Inflammatory macrophage treated with lipopolysaccharide for 4 hours (primary cell): Measurements from ENCODE around the gene SRRM1.
"Not testable (repeated sequence)": the region's sequence is repeated elsewhere in the genome, so short reads cannot be mapped to it uniquely, and the experiment has no call there.

ENCODE experiments used
- DNase-seq: peaks from one replicate; pipeline ENCODE4 v3.0.0-alpha.2; 2020

SRRM1 gene

DNA sequence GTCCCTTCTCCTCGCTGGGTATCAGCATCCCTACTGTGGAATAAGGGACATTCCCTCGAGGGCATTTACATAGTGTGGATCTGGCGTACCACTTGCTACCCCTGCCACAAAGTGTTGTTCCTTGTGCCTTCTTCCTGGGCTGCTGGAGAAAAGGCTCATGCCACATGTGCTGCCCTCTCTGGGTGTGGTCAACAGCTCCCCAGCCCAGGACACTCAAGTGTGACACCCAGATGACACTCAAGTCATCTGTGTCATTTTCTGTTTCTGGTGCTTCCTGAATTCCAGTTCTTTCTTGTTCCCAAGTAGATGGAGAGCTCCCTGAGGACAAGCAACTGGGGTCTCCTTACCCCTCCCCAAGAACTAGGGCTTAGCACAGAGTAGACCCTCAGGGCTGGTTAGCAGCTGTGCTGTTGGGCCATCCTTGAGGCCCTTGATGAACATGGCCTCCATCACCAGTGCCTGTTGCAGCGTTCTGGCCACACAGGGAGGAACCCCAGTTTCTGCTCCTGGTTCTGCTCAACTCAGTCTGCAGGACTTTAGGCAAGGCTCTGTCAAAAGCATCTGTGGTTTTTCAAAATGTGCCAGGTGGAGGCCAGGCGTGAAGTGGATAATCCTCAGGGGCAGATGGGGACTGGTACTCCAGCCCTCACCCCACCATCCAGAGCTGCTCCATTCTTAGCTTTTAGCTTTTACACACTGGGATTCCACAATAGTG, 53.1 kb downstream of the SRRM1 start:
- DNase-seq: peak; percentile 73

GRCh38 chr1:24696756-24697330, 53.7 kb downstream of the SRRM1 start:
- no peak for DNase-seq

DNA sequence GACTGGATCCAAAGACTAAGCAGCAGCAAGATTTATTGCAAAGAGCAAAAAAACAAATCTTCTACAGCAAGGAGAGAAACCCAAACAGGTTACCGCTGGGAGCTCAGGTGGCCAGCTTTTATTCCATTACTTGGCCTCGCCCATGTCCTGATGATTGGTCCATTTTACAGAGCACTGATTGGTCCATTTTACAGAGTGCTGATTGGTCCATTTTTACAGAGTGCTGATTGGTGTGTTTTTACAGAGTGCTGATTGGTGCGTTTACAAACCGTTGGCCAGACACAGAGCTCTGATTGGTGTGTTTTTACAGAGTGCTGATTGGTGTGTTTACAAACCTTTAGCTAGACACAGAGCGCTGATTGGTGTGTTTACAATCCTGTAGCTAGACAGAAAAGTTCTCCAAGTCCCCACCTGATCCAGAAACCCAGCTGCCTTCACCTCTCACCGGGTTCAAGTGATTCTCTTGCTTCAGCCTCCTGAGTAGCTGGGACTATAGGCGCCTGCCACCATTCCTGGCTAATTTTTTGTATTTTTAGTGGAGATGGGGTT, 54.4 kb downstream of the SRRM1 start:
- DNase-seq: not testable (repeated sequence)

DNA sequence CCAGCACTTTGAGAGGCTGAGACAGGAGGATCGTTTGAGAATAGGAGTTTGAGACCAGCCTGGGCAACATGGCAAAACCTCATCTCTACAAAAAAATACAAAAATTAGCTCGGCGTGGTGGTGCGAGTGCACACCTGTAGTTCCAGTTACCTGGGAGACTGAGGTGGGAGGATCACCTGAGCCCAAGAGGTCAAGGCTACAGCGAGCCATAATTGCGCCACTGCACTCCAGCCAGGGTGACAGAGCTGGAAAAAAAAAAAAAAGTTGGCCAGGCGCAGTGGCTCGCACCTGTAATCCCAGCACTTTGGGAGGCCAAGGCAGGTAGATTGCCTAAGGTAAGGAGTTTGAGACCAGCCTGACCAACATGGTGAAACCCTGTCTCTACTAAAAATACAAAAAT, 55.2 kb downstream of the SRRM1 start:
- DNase-seq: not testable (repeated sequence)

DNA sequence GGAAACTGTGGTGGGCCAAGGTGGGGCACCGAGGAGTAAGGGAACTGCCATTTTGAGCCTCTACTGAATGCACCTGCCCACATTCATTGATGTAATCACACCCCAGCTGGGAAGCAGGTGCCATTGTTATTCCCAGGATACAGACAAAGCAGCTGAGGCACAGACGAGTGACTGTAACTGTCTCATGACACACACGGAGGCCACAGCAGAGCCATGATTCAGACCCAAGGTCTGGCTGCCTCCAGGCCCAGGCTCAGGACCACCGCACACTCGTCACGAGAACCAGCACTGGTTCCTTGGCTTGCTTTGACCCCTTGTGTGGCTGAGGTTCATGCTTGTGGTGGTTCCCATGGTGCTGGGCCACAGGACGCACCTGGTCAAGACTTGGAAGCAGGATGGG, 56.5 kb downstream of the SRRM1 start:
- no peak for DNase-seq

GRCh38 chr1:24702511-24703293, 59.6 kb downstream of the SRRM1 start:
- DNase-seq: no peak

DNA sequence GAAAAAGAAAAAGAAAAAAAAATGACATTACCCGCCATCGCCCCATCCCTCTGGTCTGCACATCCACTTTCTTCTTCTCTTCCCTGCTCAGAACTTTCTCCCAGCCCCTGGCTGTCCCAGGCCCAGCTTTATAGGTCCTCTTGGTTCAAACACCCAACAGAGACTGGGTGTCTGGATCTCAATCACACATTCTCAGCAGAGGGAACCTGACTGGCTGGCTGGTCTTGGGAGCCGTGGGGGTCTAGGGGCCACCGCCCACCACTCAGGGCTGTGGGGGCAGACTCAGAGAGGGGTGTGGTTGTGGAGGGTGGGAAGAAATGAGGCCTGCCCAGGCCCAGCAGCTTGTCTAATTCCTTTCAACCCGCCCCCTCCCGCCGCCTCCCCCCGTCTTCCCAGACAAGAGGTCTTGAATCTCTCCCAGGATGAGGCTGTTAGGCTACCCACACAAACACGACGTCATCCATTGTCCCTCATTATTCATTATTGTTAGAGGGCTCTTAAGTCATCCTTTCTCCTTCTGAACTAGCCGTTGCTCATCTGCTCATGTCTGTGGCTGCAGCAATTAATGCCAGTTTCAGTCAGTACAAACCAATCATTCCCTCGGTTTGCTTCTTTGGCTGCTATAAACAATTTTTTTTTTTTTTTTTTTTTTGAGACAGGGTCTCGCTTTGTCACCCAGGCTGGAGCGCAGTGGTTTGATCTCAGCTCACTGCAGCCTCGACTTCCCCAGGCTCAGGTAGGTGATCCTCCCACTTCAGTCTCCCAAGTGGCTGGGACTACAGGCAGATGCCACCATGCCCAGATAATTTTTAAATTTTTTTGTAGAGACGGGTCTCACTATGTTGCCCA, 61.5 kb downstream of the SRRM1 start:
- DNase-seq: peak; percentile 87

- DNase-seq: peak; percentile 72
Measured at GRCh38 chr1:24705260-24706073, 62.4 kb downstream of the SRRM1 start.

GRCh38 chr1:24706074-24706389, 62.9 kb downstream of the SRRM1 start:
- not testable (repeated sequence) for DNase-seq

GRCh38 chr1:24707687-24708086, 64.6 kb downstream of the SRRM1 start:
- no peak for DNase-seq

DNA sequence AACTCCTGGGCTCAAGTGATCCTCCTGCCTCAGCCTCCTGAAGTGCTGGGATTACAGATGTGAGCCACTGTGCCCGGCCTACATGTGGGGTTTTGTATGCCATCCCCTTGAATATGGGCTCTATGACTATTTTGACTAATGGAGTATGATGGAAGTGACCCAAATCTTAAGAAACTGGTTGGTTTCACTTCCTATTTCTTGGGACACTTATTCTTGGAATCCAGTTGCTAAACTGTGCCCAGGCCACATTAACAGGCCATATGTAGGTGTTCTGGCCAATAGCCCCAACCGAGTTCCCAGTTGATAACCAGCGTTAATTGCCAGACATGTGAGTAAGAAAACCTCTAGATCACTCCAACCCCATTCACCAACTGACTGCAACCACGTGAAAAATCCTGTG, 65.8 kb downstream of the SRRM1 start:
- peak; percentile 98 for DNase-seq

- DNase-seq: peak; percentile 62
Measured at GRCh38 chr1:24709791-24710441, 66.8 kb downstream of the SRRM1 start.

- DNase-seq: no peak
Measured at GRCh38 chr1:24711329-24711728, 68.2 kb downstream of the SRRM1 start.

GRCh38 chr1:24713176-24713575, 70.1 kb downstream of the SRRM1 start:
- DNase-seq: no peak

DNA sequence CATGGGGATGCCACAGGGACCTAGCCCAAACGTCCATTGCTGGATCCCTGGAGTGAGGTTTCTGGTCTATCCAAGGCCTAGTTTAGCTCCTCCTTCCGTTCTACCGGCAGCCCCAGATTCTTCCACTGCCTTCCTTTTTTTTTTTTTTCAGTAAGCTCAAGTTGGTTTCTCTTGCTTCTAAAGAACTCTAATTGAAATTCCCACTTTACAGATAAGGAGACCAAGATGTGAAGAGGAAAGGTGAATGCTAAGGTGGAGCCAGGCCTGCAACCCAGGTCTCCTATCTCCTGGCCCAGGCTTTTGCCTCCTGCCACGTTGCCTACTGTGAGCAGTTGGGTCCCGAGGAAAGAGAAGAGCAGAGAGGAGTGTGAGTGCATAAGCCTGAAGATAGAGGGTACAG, 70.6 kb downstream of the SRRM1 start:
- DNase-seq: no peak

GRCh38 chr1:24714859-24715520, 71.9 kb downstream of the SRRM1 start:
- no peak for DNase-seq

DNA sequence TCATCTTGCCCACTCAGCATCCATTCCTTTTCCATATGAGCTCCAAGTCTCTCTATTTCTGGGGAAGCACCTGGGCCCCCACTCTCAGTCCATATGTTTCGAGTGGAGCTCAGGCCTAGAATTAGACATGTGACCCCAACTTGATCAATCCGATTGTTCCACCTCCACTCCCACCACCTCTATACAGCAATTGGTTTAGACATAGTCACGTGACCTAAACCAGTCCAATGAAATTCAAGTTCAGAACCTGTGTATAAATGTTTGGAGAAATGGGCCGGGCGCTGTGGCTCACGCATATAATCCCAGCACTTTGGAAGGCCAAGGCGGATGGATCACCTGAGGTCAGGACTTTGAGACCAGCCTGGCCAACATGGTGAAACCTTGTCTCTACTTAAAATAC, 72.6 kb downstream of the SRRM1 start:
- DNase-seq: no peak

GRCh38 chr1:24717887-24718650, 75.0 kb downstream of the SRRM1 start:
- DNase-seq: no peak

DNA sequence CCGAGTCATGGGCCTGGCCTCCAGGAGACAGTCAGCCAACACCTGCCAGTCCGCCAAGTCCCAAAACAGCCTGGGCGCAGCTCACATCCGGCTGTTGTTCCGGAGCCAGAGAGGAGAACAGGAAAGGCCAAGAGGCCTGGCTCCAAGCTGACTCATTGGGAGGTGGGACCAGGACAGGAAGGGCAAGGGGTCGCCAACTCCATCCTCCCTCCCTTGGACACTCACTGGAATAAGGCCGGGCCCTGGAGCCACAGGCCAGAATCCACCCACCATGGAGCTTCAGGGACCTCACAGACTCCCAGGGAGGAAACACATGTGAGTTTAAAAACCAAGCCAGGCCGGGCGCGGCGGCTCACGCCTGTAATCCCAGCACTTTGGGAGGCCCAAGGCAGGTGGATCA, 77.0 kb downstream of the SRRM1 start:
- DNase-seq: no peak

GRCh38 chr1:24721533-24721932, 78.4 kb downstream of the SRRM1 start:
- no peak for DNase-seq
